Mesothelial cell of epicardium (in vitro differentiated cells): ENCODE results near the gene DDX41. TPM values are rescaled to one million over a fixed set of nuclear protein-coding genes. Genes with fewer than 3 reads are reported as not detected.

Experiments used
- DNase-seq, 2 experiments: peaks; one replicate each; pipeline ENCODE4 v3.0.0; 2021; ENCODE audit warnings: low spot score in 2 of 2; ENCODE audit not compliant: unreplicated experiment in 2 of 2
- H3K27ac Mint-ChIP-seq: 2 replicates; pipeline ENCODE4 v1.8.0; 2021; ENCODE audit warnings: mixed read lengths
- H3K27me3 Mint-ChIP-seq: 2 replicates; pipeline ENCODE4 v1.8.0; 2021; ENCODE audit warnings: low read depth, mixed read lengths
- H3K36me3 Mint-ChIP-seq: 2 replicates; pipeline ENCODE4 v1.8.0; 2021; ENCODE audit warnings: mixed read lengths
- H3K4me1 Mint-ChIP-seq: 2 replicates; pipeline ENCODE4 v1.8.0; 2021; ENCODE audit warnings: mixed read lengths
- H3K4me3 Mint-ChIP-seq: 2 replicates; pipeline ENCODE4 v1.8.0; 2021; ENCODE audit warnings: mild to moderate bottlenecking, moderate library complexity, mixed read lengths
- H3K9me3 Mint-ChIP-seq: 2 replicates; pipeline ENCODE4 v1.8.0; 2021; ENCODE audit warnings: mixed read lengths
- CTCF ChIP-seq: fragments of 200-600 bp; sonication (generic); IDR thresholded peaks from one replicate; pipeline ENCODE4 v1.5.0; 2021; ENCODE audit warnings: antibody characterized with exemption; ENCODE audit not compliant: unreplicated experiment
- total RNA-seq: library from RNA; stranded (reverse); gene quantifications from 3 replicates; pipeline ENCODE4 v1.2.1, GENCODE V29; 2021

The DDX41 gene
- total RNA-seq, 1 donor from 2014 or later = 91.2 TPM

GRCh38 chr5:177507596-177508220 is 9.1 kb downstream of the DDX41 start:
- Mint-ChIP-seq H3K36me3 (peaks cover 9% of the 10 kb centered on the region), H3K4me1 (no peaks in the 10 kb centered on the region), H3K9me3 (no peaks in the 10 kb centered on the region), H3K27ac (no peak overlapping the region), H3K4me3 (no peak overlapping the region), H3K27me3 (no peaks in the 10 kb centered on the region)
- no peak for DNase-seq
- TF ChIP-seq CTCF = no peak

- no peaks in the 10 kb centered on the region for H3K9me3 Mint-ChIP-seq
- H3K36me3 Mint-ChIP-seq = peaks cover 9% of the 10 kb centered on the region
- no peak overlapping the region for H3K4me3 Mint-ChIP-seq
- no peaks in the 10 kb centered on the region for H3K4me1 Mint-ChIP-seq
- no peak for DNase-seq
- H3K27ac Mint-ChIP-seq = no peak overlapping the region
- TF ChIP-seq CTCF = peak; percentile 23
- H3K27me3 Mint-ChIP-seq = no peaks in the 10 kb centered on the region
Observed at GRCh38 chr5:177507165-177507564, 9.6 kb downstream of the DDX41 start.

GRCh38 chr5:177505075-177505474 is 11.7 kb downstream of the DDX41 start:
- Mint-ChIP-seq H3K9me3 (no peaks in the 10 kb centered on the region), H3K27ac (no peak overlapping the region), H3K27me3 (no peaks in the 10 kb centered on the region), H3K4me3 (no peak overlapping the region), H3K4me1 (peaks cover 7% of the 10 kb centered on the region), H3K36me3 (peaks cover 6% of the 10 kb centered on the region)
- DNase-seq = no peak
- TF ChIP-seq CTCF = no peak

- no peak for TF ChIP-seq CTCF
- Mint-ChIP-seq H3K9me3 (no peaks in the 10 kb centered on the region), H3K36me3 (peaks cover 6% of the 10 kb centered on the region), H3K27ac (no peak overlapping the region), H3K4me1 (peaks cover 14% of the 10 kb centered on the region), H3K27me3 (no peaks in the 10 kb centered on the region), H3K4me3 (no peak overlapping the region)
- no peak for DNase-seq
Observed at GRCh38 chr5:177504086-177505056, 12.4 kb downstream of the DDX41 start.

GRCh38 chr5:177503351-177504085 is 13.2 kb downstream of the DDX41 start:
- Mint-ChIP-seq H3K4me1 (peaks cover 21% of the 10 kb centered on the region), H3K27ac (no peak overlapping the region), H3K27me3 (no peaks in the 10 kb centered on the region), H3K36me3 (peaks cover 6% of the 10 kb centered on the region), H3K9me3 (no peaks in the 10 kb centered on the region), H3K4me3 (no peak overlapping the region)
- DNase-seq = no peak
- no peak for TF ChIP-seq CTCF
